ENCODE data around the gene NARF.

The NARF gene

GRCh38 chr17:82433560-82434215, 24.9 kb upstream of the NARF start:
- no peak for DNase-seq (ENCODE audit: low spot score)

DNA sequence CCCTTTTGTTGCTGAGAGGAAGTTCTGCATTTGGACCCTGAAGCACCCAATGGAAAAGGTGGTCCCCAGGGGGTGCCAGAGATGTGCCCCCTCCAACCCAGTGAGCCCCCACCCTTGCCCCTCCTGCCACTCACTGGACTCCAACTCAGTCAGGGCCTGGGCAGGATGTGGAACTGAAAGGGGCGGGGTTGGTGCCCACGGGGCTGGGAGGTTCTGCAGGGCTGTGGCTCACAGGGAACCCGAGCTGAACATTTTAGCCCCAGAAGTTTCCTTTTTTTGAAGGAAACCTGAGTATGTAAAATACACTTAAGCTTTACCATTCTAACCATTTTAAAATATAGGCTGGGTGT, 24.4 kb upstream of the NARF start:
- DNase-seq (ENCODE audit: low spot score) = no peak

- no peak for DNase-seq (ENCODE audit: low spot score)
These were observed 23.4 kb upstream of the NARF start for GRCh38 chr17:82435103-82435502.

GRCh38 chr17:82435601-82436583, 22.6 kb upstream of the NARF start:
- no peak for DNase-seq (ENCODE audit: low spot score)

- no peak for DNase-seq (ENCODE audit: low spot score)
These were observed 21.8 kb upstream of the NARF start for GRCh38 chr17:82436601-82437324.

GRCh38 chr17:82437325-82437668, 21.2 kb upstream of the NARF start:
- no peak for DNase-seq (ENCODE audit: low spot score)

- no peak for DNase-seq (ENCODE audit: low spot score)
These were observed 19.9 kb upstream of the NARF start for GRCh38 chr17:82438401-82439193.

DNA sequence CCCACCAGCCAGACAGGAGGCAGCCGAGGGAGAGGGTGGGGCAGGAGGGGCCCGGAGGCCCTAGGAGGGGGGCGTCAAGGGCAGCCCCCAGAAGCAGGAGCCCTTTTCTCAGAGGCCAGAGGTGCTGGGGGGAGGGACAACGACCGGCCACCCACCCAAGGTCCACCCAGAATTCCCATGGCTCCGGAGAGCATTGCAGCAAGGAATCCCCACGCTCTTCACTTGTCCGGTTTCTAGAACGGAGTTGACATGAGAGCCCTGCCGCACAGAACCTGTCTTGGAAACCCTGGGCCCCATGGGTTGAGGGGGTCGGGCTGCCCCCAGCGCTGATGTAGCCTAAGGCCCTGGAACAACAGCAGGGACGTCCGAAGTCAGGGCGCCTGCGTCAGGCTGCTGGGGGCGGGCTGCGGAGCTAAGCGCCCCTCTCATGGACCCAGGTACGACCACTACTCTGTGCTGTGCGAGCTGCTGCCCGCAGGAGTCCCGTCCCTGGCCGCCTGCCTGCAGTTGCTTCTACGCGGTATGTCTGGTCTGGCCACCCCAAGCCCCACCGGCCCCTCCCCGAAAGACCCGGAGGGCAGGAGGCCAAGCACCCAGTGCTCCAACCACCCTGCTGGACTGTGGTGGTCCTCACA, 19.2 kb upstream of the NARF start:
- DNase-seq (ENCODE audit: low spot score) = no peak

- no peak for DNase-seq (ENCODE audit: low spot score)
These were observed 18.6 kb upstream of the NARF start for GRCh38 chr17:82439829-82440365.

- no peak for DNase-seq (ENCODE audit: low spot score)
These were observed 18.0 kb upstream of the NARF start for GRCh38 chr17:82440469-82440981.

GRCh38 chr17:82440991-82441627, 17.4 kb upstream of the NARF start:
- no peak for DNase-seq (ENCODE audit: low spot score)

DNA sequence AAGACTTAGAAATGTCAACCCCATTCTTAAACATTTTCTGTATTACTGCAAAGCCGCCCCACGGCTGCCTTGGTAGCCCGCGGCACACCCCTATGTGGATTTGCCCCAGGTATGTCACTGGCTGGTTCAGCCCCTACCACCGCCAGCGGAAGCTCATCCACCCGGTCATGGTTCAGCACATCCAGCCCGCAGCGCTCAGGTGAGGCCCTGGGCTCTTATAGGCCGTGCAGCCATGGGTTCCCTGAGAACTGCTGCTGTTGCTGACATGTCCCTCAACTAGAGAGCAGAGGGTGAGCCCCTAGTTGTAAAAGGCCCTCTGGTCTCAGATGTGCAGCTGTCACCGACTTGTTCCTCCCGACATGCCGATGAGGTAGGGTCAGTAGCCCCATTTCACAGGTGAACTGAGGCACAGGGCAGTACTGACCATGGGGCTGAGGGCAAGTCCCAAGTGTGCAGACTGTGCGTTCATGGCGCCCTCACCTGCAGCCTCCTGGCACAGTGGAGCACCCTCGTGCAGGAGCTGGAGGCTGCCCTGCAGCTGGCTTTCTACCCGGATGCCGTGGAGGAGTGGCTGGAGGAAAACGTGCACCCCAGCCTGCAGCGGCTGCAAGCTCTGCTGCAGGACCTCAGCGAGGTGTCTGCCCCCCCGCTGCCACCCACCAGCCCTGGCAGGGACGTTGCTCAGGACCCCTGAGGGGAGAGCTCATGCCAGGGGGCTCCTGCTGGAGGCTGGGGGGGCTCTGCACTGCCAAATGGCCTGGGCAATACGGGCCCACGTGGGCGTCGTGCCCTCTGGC, 16.7 kb upstream of the NARF start:
- no peak for DNase-seq (ENCODE audit: low spot score)

GRCh38 chr17:82442643-82443464, 15.7 kb upstream of the NARF start:
- DNase-seq (ENCODE audit: low spot score) = no peak

GRCh38 chr17:82443465-82444283, 14.9 kb upstream of the NARF start:
- no peak for DNase-seq (ENCODE audit: low spot score)

- no peak for DNase-seq (ENCODE audit: low spot score)
These were observed 14.2 kb upstream of the NARF start for GRCh38 chr17:82444284-82444893.

- DNase-seq (ENCODE audit: low spot score) = no peak
These were observed 13.5 kb upstream of the NARF start for GRCh38 chr17:82444941-82445521.

- DNase-seq (ENCODE audit: low spot score) = no peak
These were observed 13.0 kb upstream of the NARF start for GRCh38 chr17:82445542-82445941.

Measured in NAMALWA (cell line).